Neural cell (in vitro differentiated cells): Measurements from ENCODE around the gene PLAAT2. TPM values are rescaled to one million over a fixed set of nuclear protein-coding genes. Genes with fewer than 3 reads are reported as not detected.

ENCODE experiments used
- H2AFZ ChIP-seq: fragments of 200-600, 300-800 bp; sonication (generic), shearing (Covaris generic); 2 replicates; pipeline ENCODE4 v1.6.0; 2014; ENCODE audit warnings: low read depth, mild to moderate bottlenecking, antibody characterized with exemption, low read length, moderate library complexity
- H3F3A ChIP-seq: fragments of 200-600 bp; shearing (Covaris generic); 2 replicates; pipeline ENCODE4 v1.6.1; 2016; ENCODE audit warnings: mild to moderate bottlenecking, moderate library complexity, mixed read lengths, antibody characterized with exemption, low read length; ENCODE audit not compliant: insufficient read depth, poor library complexity, severe bottlenecking
- H3K27ac ChIP-seq: fragments of 200-600, 300-800 bp; sonication (generic), shearing (Covaris generic); 2 replicates; pipeline ENCODE4 v1.5.1; 2014; ENCODE audit warnings: mild to moderate bottlenecking, low read length, moderate library complexity
- H3K27me3 ChIP-seq: fragments of 300-800, 200-600 bp; sonication (generic), shearing (Covaris generic); 2 replicates; pipeline ENCODE4 v1.6.0; 2014; ENCODE audit warnings: mild to moderate bottlenecking, low read depth, low read length, moderate library complexity; ENCODE audit not compliant: insufficient read depth
- H3K36me3 ChIP-seq: fragments of 300-800, 200-600 bp; sonication (generic), shearing (Covaris generic); 2 replicates; pipeline ENCODE4 v1.5.1; 2014; ENCODE audit warnings: mild to moderate bottlenecking, antibody characterized with exemption, low read length, moderate library complexity; ENCODE audit not compliant: insufficient read depth
- H3K4me2 ChIP-seq: fragments of 300-800, 200-600 bp; sonication (generic), shearing (Covaris generic); 2 replicates; pipeline ENCODE4 v1.6.0; 2014; ENCODE audit warnings: mild to moderate bottlenecking, low read length
- H3K4me3 ChIP-seq: fragments of 300-800, 200-600 bp; sonication (generic), shearing (Covaris generic); 2 replicates; pipeline ENCODE4 v1.5.1; 2014; ENCODE audit warnings: mild to moderate bottlenecking, low read length, moderate library complexity
- H3K79me2 ChIP-seq: fragments of 200-600 bp; shearing (Covaris generic); replicated peaks from 2 replicates; pipeline ENCODE4 v1.6.0; 2014; ENCODE audit warnings: mild to moderate bottlenecking, low read length, moderate library complexity; ENCODE audit not compliant: insufficient read depth
- H3K9ac ChIP-seq: fragments of 300-800, 200-600 bp; sonication (generic), shearing (Covaris generic); 2 replicates; pipeline ENCODE4 v1.6.1; 2016; ENCODE audit warnings: mild to moderate bottlenecking, low read length, mixed read lengths
- H3K9me2 ChIP-seq: fragments of 200-600 bp; shearing (Covaris generic); 2 replicates; pipeline ENCODE4 v1.6.1; 2016; ENCODE audit warnings: mild to moderate bottlenecking, low read length, mixed read lengths; ENCODE audit not compliant: insufficient read depth
- H3K9me3 ChIP-seq: fragments of 200-600, 300-800 bp; sonication (generic), shearing (Covaris generic); 2 replicates; pipeline ENCODE4 v1.6.1; 2016; ENCODE audit warnings: mild to moderate bottlenecking, mixed run types, low read length, moderate library complexity, mixed read lengths
- H4K20me1 ChIP-seq: fragments of 200-600 bp; shearing (Covaris generic); 2 replicates; pipeline ENCODE4 v1.6.1; 2016; ENCODE audit warnings: mild to moderate bottlenecking, mixed run types; ENCODE audit not compliant: insufficient read depth
- CTCF ChIP-seq: fragments of 450-650 bp; IDR thresholded peaks from 2 replicates; pipeline ENCODE4 v1.5.1; 2014; ENCODE audit warnings: antibody characterized with exemption, mild to moderate bottlenecking, moderate library complexity; ENCODE audit not compliant: poor library complexity, severe bottlenecking
- EP300 ChIP-seq: fragments of 450-650 bp; conservative IDR thresholded peaks from 2 replicates; pipeline ENCODE4 v1.6.1; 2014; ENCODE audit warnings: antibody characterized with exemption, mild to moderate bottlenecking, moderate library complexity; ENCODE audit not compliant: poor library complexity, severe bottlenecking
- EZH2 ChIP-seq: fragments of 200-600, 300-800 bp; shearing (Covaris generic), sonication (generic); IDR thresholded peaks from 2 replicates; pipeline ENCODE4 v1.6.1; 2014; ENCODE audit warnings: antibody characterized with exemption, low read length, borderline replicate concordance, mild to moderate bottlenecking; ENCODE audit not compliant: insufficient read depth, poor library complexity, severe bottlenecking
- MXI1 ChIP-seq: fragments of 450-650 bp; conservative IDR thresholded peaks from 2 replicates; pipeline ENCODE4 v1.6.1; 2014; ENCODE audit warnings: antibody characterized with exemption, mild to moderate bottlenecking; ENCODE audit not compliant: poor library complexity, severe bottlenecking
- POLR2AphosphoS5 ChIP-seq: IDR thresholded peaks from 2 replicates; pipeline ENCODE4 v1.6.1; 2012
- RAD21 ChIP-seq: fragments of 450-650 bp; conservative IDR thresholded peaks from 2 replicates; pipeline ENCODE4 v1.6.1; 2014; ENCODE audit warnings: antibody characterized with exemption, mild to moderate bottlenecking, moderate library complexity
- REST ChIP-seq: IDR thresholded peaks from 2 replicates; pipeline ENCODE4 v1.6.1; 2012; ENCODE audit warnings: borderline replicate concordance
- SMC3 ChIP-seq: fragments of 450-650 bp; conservative IDR thresholded peaks from 2 replicates; pipeline ENCODE4 v1.6.1; 2014; ENCODE audit warnings: antibody characterized with exemption, mild to moderate bottlenecking, moderate library complexity; ENCODE audit not compliant: poor library complexity
- TAF1 ChIP-seq: IDR thresholded peaks from 2 replicates; pipeline ENCODE4 v1.6.1; 2012; ENCODE audit warnings: low read depth
- polyA plus RNA-seq: library from polyadenylated mRNA; depleted of rRNA; stranded (reverse); fragments of >200 nt; gene quantifications from 2 replicates; pipeline ENCODE4 v1.2.3, GENCODE V29; 2014

The PLAAT2 gene
- polyA plus RNA-seq, 1 donor from 2014 or later: not detected

DNA sequence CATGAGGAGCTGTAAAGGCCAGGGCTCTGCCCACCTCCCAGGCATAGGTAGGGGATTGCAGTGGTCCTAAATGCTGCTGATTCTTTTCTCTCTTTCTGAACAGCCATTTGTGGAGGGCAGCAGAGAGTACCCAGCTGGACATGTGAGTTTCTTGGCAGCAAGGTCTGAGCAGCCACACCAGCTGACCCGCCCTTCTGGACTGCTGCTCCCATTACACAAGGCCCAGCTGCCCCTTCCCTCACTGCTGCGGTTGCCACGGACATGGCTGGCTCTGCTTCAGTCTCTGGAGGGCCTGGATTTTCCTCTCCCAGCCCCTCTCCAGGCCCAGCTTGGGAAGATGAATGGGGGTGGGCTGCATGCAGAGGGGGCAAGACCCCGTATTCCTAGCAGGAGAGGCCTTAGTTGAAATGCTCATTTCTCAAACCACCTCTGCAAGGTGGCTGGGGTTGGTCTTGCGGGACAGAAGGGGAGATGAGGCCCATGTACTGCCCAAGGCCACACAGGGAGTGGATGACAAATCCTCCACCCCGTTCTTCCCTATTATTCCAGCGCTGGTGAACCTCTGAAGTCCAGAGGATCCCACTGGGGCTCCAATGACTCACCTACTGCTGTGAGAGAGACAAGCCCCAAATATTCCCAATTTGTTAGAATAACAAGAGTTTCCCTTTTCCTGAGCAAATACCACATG lies 52.7 kb downstream of the PLAAT2 start:
- Histone ChIP-seq H3K9ac (no peak overlapping the region), H3K4me3 (no peak overlapping the region), H2AFZ (no peak overlapping the region), H4K20me1 (no peaks in the 10 kb centered on the region), H3K27me3 (no peaks in the 10 kb centered on the region), H3K9me3 (no peaks in the 10 kb centered on the region), H3K27ac (no peak overlapping the region), H3K79me2 (no peaks in the 10 kb centered on the region), H3K36me3 (no peaks in the 10 kb centered on the region), H3F3A (no peaks in the 10 kb centered on the region), H3K4me2 (no peak overlapping the region), H3K9me2 (no peaks in the 10 kb centered on the region)
- no peak for TF ChIP-seq EP300

DNA sequence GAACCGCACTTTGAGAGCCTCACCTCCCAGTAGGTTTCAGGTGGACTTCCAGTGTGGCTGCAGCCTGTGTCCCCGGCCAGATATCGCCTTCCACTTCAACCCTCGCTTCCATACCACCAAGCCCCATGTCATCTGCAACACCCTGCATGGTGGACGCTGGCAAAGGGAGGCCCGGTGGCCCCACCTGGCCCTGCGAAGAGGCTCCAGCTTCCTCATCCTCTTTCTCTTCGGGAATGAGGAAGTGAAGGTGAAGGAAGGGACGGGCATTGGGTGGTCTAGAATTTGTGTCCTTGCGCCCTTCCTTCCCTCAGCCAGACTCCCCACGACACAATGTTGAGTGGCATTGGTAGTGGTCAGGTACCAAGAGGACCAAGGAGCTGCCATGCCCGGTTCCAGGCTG lies 54.4 kb downstream of the PLAAT2 start:
- H3K9me2 ChIP-seq: no peaks in the 10 kb centered on the region
- H3F3A ChIP-seq: no peaks in the 10 kb centered on the region
- no peak overlapping the region for H3K4me2 ChIP-seq
- H3K36me3 ChIP-seq: no peaks in the 10 kb centered on the region
- no peak overlapping the region for H3K9ac ChIP-seq
- H2AFZ ChIP-seq: no peak overlapping the region
- H3K4me3 ChIP-seq: no peak overlapping the region
- TF ChIP-seq RAD21 (no peak), MXI1 (no peak), CTCF (no peak), EZH2 (no peak), EP300 (no peak), REST (no peak), TAF1 (no peak), POLR2AphosphoS5 (no peak), SMC3 (no peak)
- no peaks in the 10 kb centered on the region for H3K27me3 ChIP-seq
- H3K79me2 ChIP-seq: no peaks in the 10 kb centered on the region
- no peaks in the 10 kb centered on the region for H3K9me3 ChIP-seq
- H3K27ac ChIP-seq: no peak overlapping the region
- H4K20me1 ChIP-seq: no peaks in the 10 kb centered on the region

- Histone ChIP-seq H3F3A (no peaks in the 10 kb centered on the region), H3K9me3 (no peaks in the 10 kb centered on the region), H3K9ac (no peak overlapping the region), H3K27me3 (no peaks in the 10 kb centered on the region), H3K36me3 (no peaks in the 10 kb centered on the region), H4K20me1 (no peaks in the 10 kb centered on the region), H3K4me3 (no peak overlapping the region), H2AFZ (no peak overlapping the region), H3K79me2 (no peaks in the 10 kb centered on the region), H3K4me2 (no peak overlapping the region), H3K27ac (no peak overlapping the region), H3K9me2 (no peaks in the 10 kb centered on the region)
- TF ChIP-seq TAF1: no peak
- no peak for TF ChIP-seq EZH2
- TF ChIP-seq SMC3: no peak
- no peak for TF ChIP-seq POLR2AphosphoS5
- no peak for TF ChIP-seq EP300
- TF ChIP-seq RAD21: no peak
- TF ChIP-seq CTCF: no peak
- TF ChIP-seq MXI1: no peak
Observed at GRCh38 chr11:63508009-63508408, 55.2 kb downstream of the PLAAT2 start.
